ENCODE measurements around the gene FAM131A.

FAM131A gene

GRCh38 chr3:184317201-184317600 lies 20.2 kb upstream of the FAM131A start:
- no peak for DNase-seq

GRCh38 chr3:184320104-184320445 lies 17.3 kb upstream of the FAM131A start:
- DNase-seq, result no peak

GRCh38 chr3:184321666-184322065 lies 15.7 kb upstream of the FAM131A start:
- DNase-seq, result no peak

GRCh38 chr3:184322731-184323487 lies 14.5 kb upstream of the FAM131A start:
- DNase-seq, result no peak

- no peak for DNase-seq
Measured at GRCh38 chr3:184323696-184324095, 13.7 kb upstream of the FAM131A start.

GRCh38 chr3:184325269-184325668 lies 12.1 kb upstream of the FAM131A start:
- DNase-seq, result no peak

GRCh38 chr3:184325715-184326369 lies 11.6 kb upstream of the FAM131A start:
- DNase-seq, result no peak

- no peak for DNase-seq
Measured at GRCh38 chr3:184327171-184327570, 10.2 kb upstream of the FAM131A start.

GRCh38 chr3:184328516-184328915 lies 8.9 kb upstream of the FAM131A start:
- no peak for DNase-seq

- DNase-seq, result no peak
Measured at GRCh38 chr3:184332370-184333090, 4.9 kb upstream of the FAM131A start.

GRCh38 chr3:184333190-184333589 lies 4.2 kb upstream of the FAM131A start:
- DNase-seq, result no peak

GRCh38 chr3:184333700-184334099 lies 3.7 kb upstream of the FAM131A start:
- DNase-seq, result no peak

GRCh38 chr3:184334470-184335158 lies 2.8 kb upstream of the FAM131A start:
- DNase-seq, result no peak

GRCh38 chr3:184335291-184335660 lies 2.1 kb upstream of the FAM131A start:
- DNase-seq, result no peak

- DNase-seq, result peak; percentile 94
Measured at GRCh38 chr3:184335661-184336546, 1.5 kb upstream of the FAM131A start.

GRCh38 chr3:184336547-184337398 lies 627 bp upstream of the FAM131A start:
- peak; percentile 87 for DNase-seq

GRCh38 chr3:184337981-184338380 lies 581 bp downstream of the FAM131A start:
- no peak for DNase-seq

- DNase-seq, result peak; percentile 91
Measured at GRCh38 chr3:184338511-184338945, 1.1 kb downstream of the FAM131A start.

- DNase-seq, result peak; percentile 66
Measured at GRCh38 chr3:184339001-184339400, 1.6 kb downstream of the FAM131A start.

GRCh38 chr3:184339451-184340135 lies 2.2 kb downstream of the FAM131A start:
- DNase-seq, result peak; percentile 58

- no peak for DNase-seq
Measured at GRCh38 chr3:184341925-184342324, 4.5 kb downstream of the FAM131A start.
